Naive thymus-derived CD4-positive, alpha-beta T cell (primary cell): ENCODE results near the gene SKIC8. TPM values are rescaled to one million over a fixed set of nuclear protein-coding genes. Genes with fewer than 3 reads are reported as not detected.

ENCODE experiments used
- ATAC-seq: fragments of 150-1000 bp; cut with Tn5 transposase; 2 replicates; pipeline ENCODE4 v1.10.0; 2021; ENCODE audit warnings: mild to moderate bottlenecking, moderate library complexity
- CTCF ChIA-PET: fragments of 350-600 bp; sonication (Branson Sonifier 250); formaldehyde crosslinking; loops from one replicate; lab custom pipeline; 2021; ENCODE audit warnings: antibody characterized with exemption; lab: Charles Lee
- POLR2A ChIA-PET: fragments of 350-600 bp; sonication (Branson Sonifier 250); formaldehyde crosslinking; loops from one replicate; lab custom pipeline; 2021; ENCODE audit warnings: antibody characterized with exemption, inconsistent platforms; lab: Charles Lee
- DNase-seq, 9 donors: peaks; one replicate each; pipeline versions ENCODE4 v3.0.0 to v3.0.0-alpha.2; 2020 to 2022; ENCODE audit warnings: mixed read lengths in 1 of 9
- H3K27ac ChIP-seq: one replicate; pipeline ENCODE4 v1.7.0; 2013; ENCODE audit warnings: mild to moderate bottlenecking, low read depth, low read length, moderate library complexity
- H3K27me3 ChIP-seq, 2 donors: one replicate each; pipeline ENCODE4 v1.7.0; 2013; ENCODE audit warnings: low read length in 2 of 2, mild to moderate bottlenecking in 2 of 2, moderate library complexity in 2 of 2; ENCODE audit not compliant: control insufficient read depth in 2 of 2, insufficient read depth in 2 of 2
- H3K36me3 ChIP-seq, 3 experiments: 1 replicate in 2 of 3; 2 replicates in 1 of 3; pipeline ENCODE4 v1.7.0; 2013; ENCODE audit warnings: low read length in 3 of 3, mild to moderate bottlenecking in 3 of 3, moderate library complexity in 1 of 3; ENCODE audit not compliant: insufficient read depth in 3 of 3, control insufficient read depth in 2 of 3
- H3K4me1 ChIP-seq, 2 donors: one replicate each; pipeline ENCODE4 v1.7.0; 2013; ENCODE audit warnings: low read length in 2 of 2, mild to moderate bottlenecking in 2 of 2, moderate library complexity in 1 of 2; ENCODE audit not compliant: control insufficient read depth in 2 of 2, insufficient read depth in 2 of 2
- H3K4me3 ChIP-seq: 2 replicates; pipeline ENCODE4 v1.7.0; 2013; ENCODE audit warnings: mild to moderate bottlenecking, low read length
- H3K9me3 ChIP-seq, 3 experiments: 1 replicate in 2 of 3; 2 replicates in 1 of 3; pipeline ENCODE4 v1.7.0; 2013; ENCODE audit warnings: low read length in 3 of 3; ENCODE audit not compliant: control insufficient read depth in 2 of 3
- H3K27ac Mint-ChIP-seq, 9 donors: one replicate each; pipeline ENCODE4 v1.8.0; 2020 to 2022; ENCODE audit warnings: mixed read lengths in 9 of 9, mild to moderate bottlenecking in 8 of 9, moderate library complexity in 5 of 9, inconsistent platforms in 2 of 9
- H3K27me3 Mint-ChIP-seq, 5 donors: one replicate each; pipeline ENCODE4 v1.8.0; 2021 to 2022; ENCODE audit warnings: mixed read lengths in 5 of 5, mild to moderate bottlenecking in 1 of 5
- H3K36me3 Mint-ChIP-seq, 5 donors: one replicate each; pipeline ENCODE4 v1.8.0; 2020 to 2022; ENCODE audit warnings: mixed read lengths in 5 of 5, mild to moderate bottlenecking in 3 of 5, inconsistent platforms in 1 of 5
- H3K4me1 Mint-ChIP-seq, 7 donors: one replicate each; pipeline ENCODE4 v1.8.0; 2020 to 2022; ENCODE audit warnings: mixed read lengths in 7 of 7, mild to moderate bottlenecking in 3 of 7, inconsistent platforms in 1 of 7
- H3K4me3 Mint-ChIP-seq, 10 donors: one replicate each; pipeline ENCODE4 v1.8.0; 2020 to 2022; ENCODE audit warnings: mild to moderate bottlenecking in 10 of 10, mixed read lengths in 10 of 10, moderate library complexity in 6 of 10, inconsistent platforms in 2 of 10
- H3K9me3 Mint-ChIP-seq, 11 donors: one replicate each; pipeline ENCODE4 v1.8.0; 2020 to 2022; ENCODE audit warnings: mixed read lengths in 11 of 11, mild to moderate bottlenecking in 4 of 11, inconsistent platforms in 1 of 11, moderate library complexity in 1 of 11
- intact Hi-C, 2 donors: fragments of 100-400 bp; cut with micrococcal nuclease; formaldehyde crosslinking; loops; one replicate each; pipeline ENCODE4 v1.15.1; 2023
- polyA plus RNA-seq, 2 donors: library from polyadenylated mRNA; unstranded; fragments of 300-500 nt; fragmentation: Illumina TruSeq; gene quantifications; one replicate each; pipeline ENCODE4 v1.2.3, GENCODE V29; 2021
- total RNA-seq, 6 experiments: library from RNA in 5 of 6; stranded (reverse) in 5 of 6; gene quantifications; 1 replicate in 5 of 6; 2 replicates in 1 of 6; pipeline ENCODE4 v1.2.3 and lab custom pipeline; 2021 to 2026

Gene SKIC8
- total and polyA plus RNA-seq, 7 experiments from 2014 or later = 26.7 to 95.8 (median 45.4) TPM

GRCh38 chr15:78233496-78233895 is 65.9 kb downstream of the SKIC8 start:
- H3K4me3 Mint-ChIP-seq = no peak overlapping the region
- peak overlapping the region in 1 of 9 donors; percentile 59 for H3K27ac Mint-ChIP-seq
- peaks cover 0 to 16% (median 12%) of the 10 kb centered on the region in 5 donors for H3K27me3 Mint-ChIP-seq
- H3K9me3 Mint-ChIP-seq = peaks cover 0 to 2% (median 0%) of the 10 kb centered on the region in 11 donors
- DNase-seq (no peak), ATAC-seq (no peak)
- CTCF ChIA-PET = no interaction called here
- peaks cover 0 to 10% (median 0%) of the 10 kb centered on the region in 7 donors for H3K4me1 Mint-ChIP-seq
- POLR2A ChIA-PET = no interaction called here
- Histone ChIP-seq H3K36me3 (no peaks in the 10 kb centered on the region), H3K4me1 (no peaks in the 10 kb centered on the region), H3K27ac (no peak overlapping the region), H3K27me3 (no peaks in the 10 kb centered on the region), H3K9me3 (no peaks in the 10 kb centered on the region), H3K4me3 (no peak overlapping the region)
- intact Hi-C loops = no loop called here
- no peaks in the 10 kb centered on the region for H3K36me3 Mint-ChIP-seq

Other genes with a start within 250 kb of the SKIC8 start
- gene TBC1D2B, start 221.9 kb downstream of the SKIC8 start, total RNA-seq = 100 to 1,000 TPM in 2 of 5 experiments, 10 to 100 TPM in 3; 69.7 to 119 (median 86.1) TPM
- gene TBC1D2B, start 221.9 kb downstream of the SKIC8 start, polyA plus RNA-seq = 10 to 100 TPM in 1 of 2 donors, 1 to 10 TPM in 1; 7.4 to 14.5 TPM
- not detected for gene SH2D7, start 207.0 kb downstream of the SKIC8 start, total RNA-seq
- not detected for gene SH2D7, start 207.0 kb downstream of the SKIC8 start, polyA plus RNA-seq
- 1 to 10 TPM; 1.0 to 2.0 (median 1.7) TPM for gene CIB2, start 168.2 kb downstream of the SKIC8 start, total RNA-seq
- gene CIB2, start 168.2 kb downstream of the SKIC8 start, polyA plus RNA-seq = 1 to 10 TPM; 1.8 to 2.1 TPM
- gene IDH3A, start 150.2 kb downstream of the SKIC8 start, total RNA-seq = 100 to 1,000 TPM in 1 of 5 experiments, 10 to 100 TPM in 4; 44.4 to 105 (median 61.1) TPM
- gene IDH3A, start 150.2 kb downstream of the SKIC8 start, polyA plus RNA-seq = 10 to 100 TPM; 40.5 to 46.7 TPM
- gene ACSBG1, start 65.0 kb downstream of the SKIC8 start, total RNA-seq = under 1 TPM in 1 of 5 experiments, not detected in 4; 0.39 TPM
- gene ACSBG1, start 65.0 kb downstream of the SKIC8 start, polyA plus RNA-seq = under 1 TPM in 1 of 2 donors, not detected in 1; 0.06 TPM
- gene DNAJA4, start 35.0 kb downstream of the SKIC8 start, total RNA-seq = 10 to 100 TPM; 28.3 to 44.7 (median 38.1) TPM
- 10 to 100 TPM in 1 of 2 donors, 1 to 10 TPM in 1; 9.9 to 18.1 TPM for gene DNAJA4, start 35.0 kb downstream of the SKIC8 start, polyA plus RNA-seq
- not detected for gene CRABP1, start 40.7 kb upstream of the SKIC8 start, total RNA-seq
- gene CRABP1, start 40.7 kb upstream of the SKIC8 start, polyA plus RNA-seq = not detected
- gene IREB2, start 138.6 kb upstream of the SKIC8 start, total RNA-seq = 10 to 100 TPM; 64.1 to 79.8 (median 69.5) TPM
- gene IREB2, start 138.6 kb upstream of the SKIC8 start, polyA plus RNA-seq = 10 to 100 TPM; 17.6 to 18.0 TPM
- 1 to 10 TPM; 1.4 to 7.3 (median 3.1) TPM for gene HYKK, start 208.0 kb upstream of the SKIC8 start, total RNA-seq
- 10 to 100 TPM in 1 of 2 donors, 1 to 10 TPM in 1; 6.2 to 10.1 TPM for gene HYKK, start 208.0 kb upstream of the SKIC8 start, polyA plus RNA-seq
- 100 to 1,000 TPM in 1 of 5 experiments, 10 to 100 TPM in 4; 69.6 to 284 (median 79.9) TPM for gene PSMA4, start 240.8 kb upstream of the SKIC8 start, total RNA-seq
- 100 to 1,000 TPM; 197 to 219 TPM for gene PSMA4, start 240.8 kb upstream of the SKIC8 start, polyA plus RNA-seq